Activated T-cell treated with anti-CD3 and anti-CD28 coated beads, Interleukin-2, amount 50 U/mL, for 4 hours (primary cell): ENCODE results near the gene NECAB2. TPM values are rescaled to one million over a fixed set of nuclear protein-coding genes. Genes with fewer than 3 reads are reported as not detected.

Source experiments
- ATAC-seq, 2 donors: fragments of 200-7000 bp; cut with Tn5 transposase; one replicate each; pipeline ENCODE4 v1.10.0; 2021
- DNase-seq: peaks from one replicate; pipeline ENCODE4 v3.0.0-alpha.2; 2020
- H3K27me3 Mint-ChIP-seq: one replicate; pipeline ENCODE4 v1.8.0; 2021; ENCODE audit warnings: low read depth, mixed read lengths
- H3K36me3 Mint-ChIP-seq: one replicate; pipeline ENCODE4 v1.8.0; 2022; ENCODE audit warnings: mixed read lengths; ENCODE audit not compliant: insufficient read depth
- H3K4me1 Mint-ChIP-seq: one replicate; pipeline ENCODE4 v1.8.0; 2021; ENCODE audit warnings: low read depth, mixed read lengths
- H3K4me3 Mint-ChIP-seq: one replicate; pipeline ENCODE4 v1.8.0; 2021; ENCODE audit warnings: mild to moderate bottlenecking, moderate library complexity, mixed read lengths
- H3K9me3 Mint-ChIP-seq: one replicate; pipeline ENCODE4 v1.8.0; 2021; ENCODE audit warnings: mixed read lengths
- total RNA-seq, 3 donors: library from RNA; stranded (reverse); gene quantifications; one replicate each; pipeline ENCODE4 v1.2.1, GENCODE V29; 2021

The NECAB2 gene
- total RNA-seq, 3 donors from 2014 or later, result not detected

- Mint-ChIP-seq H3K4me1 (peaks cover 1% of the 10 kb centered on the region), H3K4me3 (no peak overlapping the region), H3K36me3 (no peaks in the 10 kb centered on the region), H3K27me3 (peaks cover 58% of the 10 kb centered on the region), H3K9me3 (no peaks in the 10 kb centered on the region)
- DNase-seq (no peak), ATAC-seq (no peak)
Observed at GRCh38 chr16:83996481-83997252, 28.6 kb downstream of the NECAB2 start.

- ATAC-seq, result no peak
- Mint-ChIP-seq H3K4me3 (no peak overlapping the region), H3K9me3 (no peaks in the 10 kb centered on the region), H3K4me1 (peaks cover 1% of the 10 kb centered on the region), H3K36me3 (no peaks in the 10 kb centered on the region), H3K27me3 (peaks cover 43% of the 10 kb centered on the region)
- no peak for DNase-seq
Observed at GRCh38 chr16:83998091-83998490, 30.0 kb downstream of the NECAB2 start.

- H3K4me3 Mint-ChIP-seq, result no peak overlapping the region
- peaks cover under 1% of the 10 kb centered on the region for H3K4me1 Mint-ChIP-seq
- no peak for ATAC-seq
- no peaks in the 10 kb centered on the region for H3K9me3 Mint-ChIP-seq
- DNase-seq, result no peak
- no peaks in the 10 kb centered on the region for H3K36me3 Mint-ChIP-seq
- peaks cover 19% of the 10 kb centered on the region for H3K27me3 Mint-ChIP-seq
Observed at GRCh38 chr16:84000989-84001642, 33.1 kb downstream of the NECAB2 start.

- no peaks in the 10 kb centered on the region for H3K9me3 Mint-ChIP-seq
- H3K4me3 Mint-ChIP-seq, result no peak overlapping the region
- H3K4me1 Mint-ChIP-seq, result no peaks in the 10 kb centered on the region
- DNase-seq (no peak), ATAC-seq (no peak)
- peaks cover 14% of the 10 kb centered on the region for H3K27me3 Mint-ChIP-seq
- H3K36me3 Mint-ChIP-seq, result no peaks in the 10 kb centered on the region
Observed at GRCh38 chr16:84001726-84002125, 33.7 kb downstream of the NECAB2 start.

GRCh38 chr16:84003038-84003437 lies 35.0 kb downstream of the NECAB2 start:
- ATAC-seq (no peak), DNase-seq (no peak)
- no peak overlapping the region for H3K4me3 Mint-ChIP-seq
- H3K27me3 Mint-ChIP-seq, result peaks cover 8% of the 10 kb centered on the region
- H3K9me3 Mint-ChIP-seq, result no peaks in the 10 kb centered on the region
- no peaks in the 10 kb centered on the region for H3K36me3 Mint-ChIP-seq
- H3K4me1 Mint-ChIP-seq, result no peaks in the 10 kb centered on the region

- Mint-ChIP-seq H3K36me3 (no peaks in the 10 kb centered on the region), H3K4me1 (no peaks in the 10 kb centered on the region), H3K4me3 (no peak overlapping the region), H3K9me3 (no peaks in the 10 kb centered on the region), H3K27me3 (no peaks in the 10 kb centered on the region)
- no peak for ATAC-seq
- DNase-seq, result no peak
Observed at GRCh38 chr16:84004442-84004841, 36.4 kb downstream of the NECAB2 start.

- no peaks in the 10 kb centered on the region for H3K27me3 Mint-ChIP-seq
- DNase-seq (no peak), ATAC-seq (no peak)
- no peaks in the 10 kb centered on the region for H3K36me3 Mint-ChIP-seq
- no peaks in the 10 kb centered on the region for H3K4me1 Mint-ChIP-seq
- no peak overlapping the region for H3K4me3 Mint-ChIP-seq
- H3K9me3 Mint-ChIP-seq, result no peaks in the 10 kb centered on the region
Observed at GRCh38 chr16:84005391-84005790, 37.3 kb downstream of the NECAB2 start.

- Mint-ChIP-seq H3K4me3 (no peak overlapping the region), H3K4me1 (no peaks in the 10 kb centered on the region), H3K27me3 (no peaks in the 10 kb centered on the region), H3K9me3 (no peaks in the 10 kb centered on the region), H3K36me3 (no peaks in the 10 kb centered on the region)
- no peak for DNase-seq
- ATAC-seq, result no peak
Observed at GRCh38 chr16:84007520-84007919, 39.5 kb downstream of the NECAB2 start.

GRCh38 chr16:84007965-84008364 lies 39.9 kb downstream of the NECAB2 start:
- DNase-seq, result no peak
- H3K27me3 Mint-ChIP-seq, result no peaks in the 10 kb centered on the region
- no peaks in the 10 kb centered on the region for H3K36me3 Mint-ChIP-seq
- no peak for ATAC-seq
- no peak overlapping the region for H3K4me3 Mint-ChIP-seq
- H3K9me3 Mint-ChIP-seq, result no peaks in the 10 kb centered on the region
- no peaks in the 10 kb centered on the region for H3K4me1 Mint-ChIP-seq

GRCh38 chr16:84009282-84009681 lies 41.2 kb downstream of the NECAB2 start:
- no peaks in the 10 kb centered on the region for H3K9me3 Mint-ChIP-seq
- no peak for ATAC-seq
- H3K4me3 Mint-ChIP-seq, result no peak overlapping the region
- peaks cover 3% of the 10 kb centered on the region for H3K4me1 Mint-ChIP-seq
- no peak for DNase-seq
- H3K36me3 Mint-ChIP-seq, result no peaks in the 10 kb centered on the region
- H3K27me3 Mint-ChIP-seq, result no peaks in the 10 kb centered on the region

- DNase-seq (peak; percentile 25), ATAC-seq (peak; percentile 82 to 85)
- Mint-ChIP-seq H3K4me3 (no peak overlapping the region), H3K27me3 (no peaks in the 10 kb centered on the region), H3K4me1 (peaks cover 7% of the 10 kb centered on the region), H3K9me3 (peaks cover 7% of the 10 kb centered on the region), H3K36me3 (no peaks in the 10 kb centered on the region)
Observed at GRCh38 chr16:84013787-84014569, 45.9 kb downstream of the NECAB2 start.

GRCh38 chr16:84014570-84015327 lies 46.7 kb downstream of the NECAB2 start:
- peaks cover 7% of the 10 kb centered on the region for H3K4me1 Mint-ChIP-seq
- no peak for DNase-seq
- H3K4me3 Mint-ChIP-seq, result no peak overlapping the region
- H3K36me3 Mint-ChIP-seq, result no peaks in the 10 kb centered on the region
- no peaks in the 10 kb centered on the region for H3K27me3 Mint-ChIP-seq
- no peak for ATAC-seq
- H3K9me3 Mint-ChIP-seq, result peaks cover 12% of the 10 kb centered on the region

GRCh38 chr16:84015399-84015798 lies 47.4 kb downstream of the NECAB2 start:
- no peaks in the 10 kb centered on the region for H3K36me3 Mint-ChIP-seq
- H3K4me1 Mint-ChIP-seq, result peaks cover 7% of the 10 kb centered on the region
- peaks cover under 1% of the 10 kb centered on the region for H3K27me3 Mint-ChIP-seq
- H3K9me3 Mint-ChIP-seq, result peaks cover 12% of the 10 kb centered on the region
- no peak overlapping the region for H3K4me3 Mint-ChIP-seq
- ATAC-seq (no peak), DNase-seq (no peak)

GRCh38 chr16:84016477-84016876 lies 48.4 kb downstream of the NECAB2 start:
- Mint-ChIP-seq H3K36me3 (no peaks in the 10 kb centered on the region), H3K4me3 (no peak overlapping the region), H3K27me3 (peaks cover 2% of the 10 kb centered on the region), H3K4me1 (peaks cover 7% of the 10 kb centered on the region), H3K9me3 (peaks cover 19% of the 10 kb centered on the region)
- DNase-seq (no peak), ATAC-seq (no peak)
